Activated effector memory CD4-positive, alpha-beta T cell treated with Interleukin-2 at 50 U/mL for 16 hours (primary cell): ENCODE data around the gene PRPF39.
"Not testable (repeated sequence)": the region's sequence is repeated elsewhere in the genome, so short reads cannot be mapped to it uniquely, and the experiment has no call there.

ENCODE experiments used
- DNase-seq: peaks from one replicate; pipeline ENCODE4 v3.0.0-alpha.2; 2020

Gene PRPF39

GRCh38 chr14:45083976-45084722 lies at the start of gene PRPF39:
Gene PRPF39 (plus strand): TSS chr14:45084116. CDS start chr14:45095240, 11,124 bp downstream.
- peak; percentile 93 for DNase-seq

GRCh38 chr14:45034730-45035129 lies 49.2 kb upstream of the PRPF39 start:
- DNase-seq = no peak

GRCh38 chr14:45038256-45038655 lies 45.7 kb upstream of the PRPF39 start:
- DNase-seq = no peak

GRCh38 chr14:45038865-45039264 lies 45.1 kb upstream of the PRPF39 start:
- DNase-seq = no peak

GRCh38 chr14:45039390-45039789 lies 44.5 kb upstream of the PRPF39 start:
- DNase-seq = no peak

- DNase-seq = no peak
Observed at GRCh38 chr14:45041641-45042040, 42.3 kb upstream of the PRPF39 start.

GRCh38 chr14:45044638-45045037 lies 39.3 kb upstream of the PRPF39 start:
- DNase-seq = no peak

GRCh38 chr14:45048385-45048784 lies 35.5 kb upstream of the PRPF39 start:
- DNase-seq = no peak

- no peak for DNase-seq
Observed at GRCh38 chr14:45051180-45051579, 32.7 kb upstream of the PRPF39 start.

GRCh38 chr14:45051896-45052295 lies 32.0 kb upstream of the PRPF39 start:
- DNase-seq = no peak

- DNase-seq = no peak
Observed at GRCh38 chr14:45057349-45057748, 26.6 kb upstream of the PRPF39 start.

- no peak for DNase-seq
Observed at GRCh38 chr14:45057881-45058364, 26.0 kb upstream of the PRPF39 start.

- no peak for DNase-seq
Observed at GRCh38 chr14:45060551-45060950, 23.4 kb upstream of the PRPF39 start.

- no peak for DNase-seq
Observed at GRCh38 chr14:45065540-45065939, 18.4 kb upstream of the PRPF39 start.

GRCh38 chr14:45065956-45066355 lies 18.0 kb upstream of the PRPF39 start:
- DNase-seq = no peak

GRCh38 chr14:45066667-45067066 lies 17.2 kb upstream of the PRPF39 start:
- no peak for DNase-seq

GRCh38 chr14:45068396-45068795 lies 15.5 kb upstream of the PRPF39 start:
- no peak for DNase-seq

- no peak for DNase-seq
Observed at GRCh38 chr14:45070215-45070614, 13.7 kb upstream of the PRPF39 start.

GRCh38 chr14:45072126-45072525 lies 11.8 kb upstream of the PRPF39 start:
- no peak for DNase-seq

- no peak for DNase-seq
Observed at GRCh38 chr14:45073231-45073879, 10.6 kb upstream of the PRPF39 start.

- no peak for DNase-seq
Observed at GRCh38 chr14:45078323-45078722, 5.6 kb upstream of the PRPF39 start.

- DNase-seq = not testable (repeated sequence)
Observed at GRCh38 chr14:45080416-45080968, 3.4 kb upstream of the PRPF39 start.

- not testable (repeated sequence) for DNase-seq
Observed at GRCh38 chr14:45081096-45081495, 2.8 kb upstream of the PRPF39 start.

GRCh38 chr14:45082420-45082819 lies 1.5 kb upstream of the PRPF39 start:
- DNase-seq = no peak
